Caco-2 (cell line): ENCODE results near the gene VEPH1. TPM values are rescaled to one million over a fixed set of nuclear protein-coding genes. Genes with fewer than 3 reads are reported as not detected.

ENCODE experiments used
- BruUV-seq: library from RNA; stranded (reverse); fragments of 400-500 nt; replicated peaks from 2 replicates; lab custom pipeline; 2021; lab: Mats Ljungman, UMichigan
- CTCF ChIA-PET: fragments of 300-600 bp; sonication (Branson Sonifier 250); formaldehyde crosslinking; loops from one replicate; lab custom pipeline; 2022; ENCODE audit warnings: antibody characterized with exemption; lab: Charles Lee
- POLR2A ChIA-PET: fragments of 300-600 bp; sonication (Branson Sonifier 250); formaldehyde crosslinking; loops from one replicate; lab custom pipeline; 2022; ENCODE audit warnings: antibody characterized with exemption; lab: Charles Lee
- DNase-seq, 2 experiments: peaks; one replicate each; pipeline versions ENCODE4 v3.0.0 to v3.0.0-alpha.2; 2020 to 2022
- H3K27me3 ChIP-seq: replicated peaks from 2 replicates; pipeline ENCODE4 v1.6.0; 2011; ENCODE audit warnings: low read length; ENCODE audit not compliant: control insufficient read depth, insufficient read depth
- H3K36me3 ChIP-seq: 2 replicates; pipeline ENCODE4 v1.5.1; 2011; ENCODE audit warnings: low read length; ENCODE audit not compliant: control insufficient read depth, insufficient read depth
- H3K4me1 ChIP-seq: fragments of 250-450 bp; sonication (Bioruptor Pico); 2 replicates; pipeline ENCODE4 v1.5.1; 2020; ENCODE audit warnings: mild to moderate bottlenecking
- H3K4me3 ChIP-seq: 2 replicates; pipeline ENCODE4 v1.5.1; 2011; ENCODE audit warnings: low read depth, mild to moderate bottlenecking, control low read depth, low read length
- H3K9me3 ChIP-seq: fragments of 250-450 bp; sonication (Bioruptor Pico); 2 replicates; pipeline ENCODE4 v1.5.1; 2020; ENCODE audit warnings: mild to moderate bottlenecking, moderate library complexity
- H3K27ac Mint-ChIP-seq: one replicate; pipeline ENCODE4 v1.8.0; 2022; ENCODE audit warnings: mixed read lengths; ENCODE audit not compliant: unreplicated experiment
- H3K27me3 Mint-ChIP-seq: one replicate; pipeline ENCODE4 v1.8.0; 2022; ENCODE audit warnings: mixed read lengths; ENCODE audit not compliant: insufficient read depth, unreplicated experiment
- H3K36me3 Mint-ChIP-seq: one replicate; pipeline ENCODE4 v1.8.0; 2022; ENCODE audit warnings: mild to moderate bottlenecking, mixed read lengths; ENCODE audit not compliant: insufficient read depth, unreplicated experiment
- H3K4me1 Mint-ChIP-seq: one replicate; pipeline ENCODE4 v1.8.0; 2022; ENCODE audit warnings: low read depth, mixed read lengths; ENCODE audit not compliant: unreplicated experiment
- H3K4me3 Mint-ChIP-seq: one replicate; pipeline ENCODE4 v1.8.0; 2022; ENCODE audit warnings: mild to moderate bottlenecking, moderate library complexity, mixed read lengths; ENCODE audit not compliant: unreplicated experiment
- H3K9me3 Mint-ChIP-seq: one replicate; pipeline ENCODE4 v1.8.0; 2022; ENCODE audit warnings: mixed read lengths; ENCODE audit not compliant: unreplicated experiment
- intact Hi-C: fragments of 100-400 bp; cut with micrococcal nuclease; formaldehyde crosslinking; loops from one replicate; pipeline ENCODE4 v1.10.0; 2022; ENCODE audit not compliant: unreplicated experiment
- total RNA-seq: library from RNA; stranded (reverse); gene quantifications from 2 replicates; pipeline ENCODE4 v1.2.3, GENCODE V29; 2022
- TF ChIP-seq, protein P1 (sequence below), 2 experiments: fragments of 200-600 bp in 1 of 2; IDR thresholded peaks; 1 replicate in 1 of 2; 2 replicates in 1 of 2; pipeline versions ENCODE4 v1.5.1 to v1.8.0; 2011 to 2022; ENCODE audit warnings: antibody characterized with exemption in 1 of 2, control low read depth in 1 of 2, inconsistent platforms in 1 of 2, low read depth in 1 of 2, low read length in 1 of 2, mild to moderate bottlenecking in 1 of 2, moderate library complexity in 1 of 2; ENCODE audit not compliant: insufficient read depth in 1 of 2, severe bottlenecking in 1 of 2, unreplicated experiment in 1 of 2

VEPH1 gene
- total RNA-seq, 1 experiment from 2014 or later: 12.0 TPM

DNA sequence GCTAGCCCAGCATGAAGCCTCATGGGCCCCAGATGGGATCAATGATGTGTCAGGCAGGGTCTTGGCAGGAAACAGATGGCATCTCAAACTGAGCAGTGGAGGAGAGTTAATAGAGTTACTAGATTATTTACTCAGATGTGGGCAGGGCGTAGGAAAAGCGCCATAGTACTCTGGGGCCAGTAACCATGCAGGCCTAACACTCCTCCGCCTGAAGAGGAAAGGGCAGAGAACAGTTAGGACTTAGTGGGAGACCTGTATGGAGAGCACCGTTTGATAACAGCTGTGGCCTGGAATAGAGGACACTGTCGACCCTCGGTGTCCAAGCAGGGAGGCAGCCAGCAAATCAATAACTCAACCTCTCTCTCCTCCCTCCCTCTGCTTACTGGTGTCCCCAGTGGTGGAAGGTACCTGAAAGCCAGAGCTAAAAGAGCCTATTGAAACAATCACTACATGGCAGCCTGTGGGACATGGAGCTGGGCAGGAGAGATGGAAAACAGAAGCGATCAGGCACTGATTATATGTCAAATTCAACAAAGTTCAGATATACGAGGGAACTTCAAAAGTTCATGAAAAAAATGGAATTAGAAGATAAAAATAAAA, 231.8 kb downstream of the VEPH1 start:
- H3K4me3 ChIP-seq: no peak overlapping the region
- intact Hi-C loops: no loop called here
- no peaks in the 10 kb centered on the region for H3K9me3 Mint-ChIP-seq
- no peaks in the 10 kb centered on the region for H3K4me1 Mint-ChIP-seq
- TF ChIP-seq, protein P1, sequence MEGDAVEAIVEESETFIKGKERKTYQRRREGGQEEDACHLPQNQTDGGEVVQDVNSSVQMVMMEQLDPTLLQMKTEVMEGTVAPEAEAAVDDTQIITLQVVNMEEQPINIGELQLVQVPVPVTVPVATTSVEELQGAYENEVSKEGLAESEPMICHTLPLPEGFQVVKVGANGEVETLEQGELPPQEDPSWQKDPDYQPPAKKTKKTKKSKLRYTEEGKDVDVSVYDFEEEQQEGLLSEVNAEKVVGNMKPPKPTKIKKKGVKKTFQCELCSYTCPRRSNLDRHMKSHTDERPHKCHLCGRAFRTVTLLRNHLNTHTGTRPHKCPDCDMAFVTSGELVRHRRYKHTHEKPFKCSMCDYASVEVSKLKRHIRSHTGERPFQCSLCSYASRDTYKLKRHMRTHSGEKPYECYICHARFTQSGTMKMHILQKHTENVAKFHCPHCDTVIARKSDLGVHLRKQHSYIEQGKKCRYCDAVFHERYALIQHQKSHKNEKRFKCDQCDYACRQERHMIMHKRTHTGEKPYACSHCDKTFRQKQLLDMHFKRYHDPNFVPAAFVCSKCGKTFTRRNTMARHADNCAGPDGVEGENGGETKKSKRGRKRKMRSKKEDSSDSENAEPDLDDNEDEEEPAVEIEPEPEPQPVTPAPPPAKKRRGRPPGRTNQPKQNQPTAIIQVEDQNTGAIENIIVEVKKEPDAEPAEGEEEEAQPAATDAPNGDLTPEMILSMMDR (IDR thresholded peaks at IDR 0.05; ENCODE audit: insufficient read depth in 1 of 2, low read depth in 1 of 2, low read length in 1 of 2, severe bottlenecking in 1 of 2, unreplicated experiment in 1 of 2): no peak
- CTCF ChIA-PET: no interaction called here
- H3K36me3 ChIP-seq: no peaks in the 10 kb centered on the region
- peaks cover 10% of the 10 kb centered on the region for H3K27me3 Mint-ChIP-seq
- H3K4me1 ChIP-seq: no peaks in the 10 kb centered on the region
- no peaks in the 10 kb centered on the region for H3K36me3 Mint-ChIP-seq
- DNase-seq: no peak
- H3K9me3 ChIP-seq: no peaks in the 10 kb centered on the region
- H3K4me3 Mint-ChIP-seq: no peak overlapping the region
- POLR2A ChIA-PET: no interaction called here
- no peaks in the 10 kb centered on the region for H3K27me3 ChIP-seq
- BruUV-seq: no TSS peak
- H3K27ac Mint-ChIP-seq: no peak overlapping the region

DNA sequence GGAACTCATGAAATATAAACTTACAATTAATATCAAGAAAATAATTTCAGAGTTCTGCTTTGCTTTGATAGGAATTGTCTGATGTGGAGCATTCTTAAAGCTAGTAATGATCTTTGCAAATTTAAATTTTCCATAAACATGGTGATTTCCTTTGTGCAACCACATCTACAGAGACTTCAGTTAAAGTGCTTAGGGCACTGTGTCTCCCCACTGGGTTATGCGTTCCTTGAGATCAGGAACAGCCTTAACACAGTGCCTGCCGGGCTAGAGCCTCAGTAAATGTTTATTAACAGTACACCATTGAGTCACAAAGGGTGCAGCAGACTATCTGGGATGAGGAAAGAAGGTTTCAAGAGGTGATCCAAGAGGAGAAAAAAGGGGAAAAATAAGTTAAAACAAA, 235.2 kb downstream of the VEPH1 start:
- H3K36me3 Mint-ChIP-seq: no peaks in the 10 kb centered on the region
- Histone ChIP-seq H3K4me3 (no peak overlapping the region), H3K36me3 (no peaks in the 10 kb centered on the region), H3K4me1 (no peaks in the 10 kb centered on the region), H3K9me3 (no peaks in the 10 kb centered on the region), H3K27me3 (no peaks in the 10 kb centered on the region)
- ChIA-PET POLR2A (no interaction called here), CTCF (no interaction called here)
- H3K4me3 Mint-ChIP-seq: no peak overlapping the region
- H3K4me1 Mint-ChIP-seq: no peaks in the 10 kb centered on the region
- H3K27ac Mint-ChIP-seq: no peak overlapping the region
- peaks cover 13% of the 10 kb centered on the region for H3K27me3 Mint-ChIP-seq
- TF ChIP-seq, protein P1 (IDR thresholded peaks at IDR 0.05; ENCODE audit: insufficient read depth in 1 of 2, low read depth in 1 of 2, low read length in 1 of 2, severe bottlenecking in 1 of 2, unreplicated experiment in 1 of 2): no peak
- H3K9me3 Mint-ChIP-seq: no peaks in the 10 kb centered on the region
- DNase-seq: no peak
- no TSS peak for BruUV-seq
- intact Hi-C loops: no loop called here

DNA sequence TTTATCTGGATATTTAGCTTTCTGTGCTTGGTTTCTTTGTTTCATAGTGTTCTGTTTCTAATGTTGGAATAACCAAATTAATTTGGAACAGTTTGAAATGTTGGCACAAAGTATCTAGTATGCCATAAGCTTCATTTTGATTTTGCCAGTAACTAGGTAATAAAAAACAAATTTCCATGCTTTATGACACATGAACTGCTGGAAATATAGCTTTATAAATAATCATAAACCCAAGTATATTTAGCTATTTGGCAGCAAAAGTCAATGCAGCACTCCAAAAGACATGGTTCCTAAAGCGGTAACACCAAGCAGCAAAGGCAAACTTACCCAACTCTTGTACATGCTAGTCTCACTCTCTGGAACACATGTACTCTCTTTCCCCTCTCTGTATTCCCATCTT, 237.3 kb downstream of the VEPH1 start:
- TF ChIP-seq, protein P1 (IDR thresholded peaks at IDR 0.05; ENCODE audit: insufficient read depth in 1 of 2, low read depth in 1 of 2, low read length in 1 of 2, severe bottlenecking in 1 of 2, unreplicated experiment in 1 of 2): no peak
- no peak for DNase-seq
- H3K9me3 Mint-ChIP-seq: no peaks in the 10 kb centered on the region
- no peak overlapping the region for H3K4me3 Mint-ChIP-seq
- POLR2A ChIA-PET: no interaction called here
- peaks cover 10% of the 10 kb centered on the region for H3K27me3 Mint-ChIP-seq
- H3K36me3 ChIP-seq: no peaks in the 10 kb centered on the region
- intact Hi-C loops: no loop called here
- no peaks in the 10 kb centered on the region for H3K36me3 Mint-ChIP-seq
- CTCF ChIA-PET: no interaction called here
- no TSS peak for BruUV-seq
- no peaks in the 10 kb centered on the region for H3K9me3 ChIP-seq
- no peak overlapping the region for H3K27ac Mint-ChIP-seq
- no peak overlapping the region for H3K4me3 ChIP-seq
- H3K27me3 ChIP-seq: no peaks in the 10 kb centered on the region
- H3K4me1 ChIP-seq: no peaks in the 10 kb centered on the region
- no peaks in the 10 kb centered on the region for H3K4me1 Mint-ChIP-seq
